ENCODE data around the gene OCRL. TPM values are rescaled to one million over a fixed set of nuclear protein-coding genes. Genes with fewer than 3 reads are reported as not detected.
A peak's percentile ranks its signal among the peaks of the same experiment; 100 is the strongest.

Gene OCRL
- total and polyA plus RNA-seq, 2 of the 4 experiments (the other 2 are of a cell fraction) = 19.4 to 20.6 TPM

DNA sequence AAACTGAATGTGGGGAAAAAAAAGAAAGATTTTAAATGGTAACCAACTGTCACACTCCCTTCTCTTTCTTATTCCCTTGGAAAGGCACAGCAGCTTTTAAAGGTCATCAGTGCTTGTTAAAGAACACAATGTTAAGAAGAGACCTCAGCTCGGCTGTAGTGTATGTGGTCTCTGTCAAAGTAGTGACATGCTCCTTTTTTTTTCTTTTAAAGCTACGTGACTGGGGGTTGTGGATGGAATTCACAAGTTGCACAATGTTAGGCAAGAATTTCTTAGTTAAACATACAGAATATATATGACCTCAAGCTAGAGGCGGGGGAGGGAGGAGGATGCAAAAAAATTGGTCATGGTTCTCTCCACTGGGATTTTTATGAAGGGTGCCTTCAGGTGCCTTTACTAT, 45.6 kb downstream of the OCRL start:
- no peak overlapping the region for H3K4ac ChIP-seq (ENCODE audit: low read depth, low read length)
- CTCF ChIA-PET = interaction anchor here (0.6 kb wide), 1 partner anchor 475 kb away, joined by 3 read pairs; no protein-coding TSS in a partner anchor
- TF ChIP-seq, protein P1, sequence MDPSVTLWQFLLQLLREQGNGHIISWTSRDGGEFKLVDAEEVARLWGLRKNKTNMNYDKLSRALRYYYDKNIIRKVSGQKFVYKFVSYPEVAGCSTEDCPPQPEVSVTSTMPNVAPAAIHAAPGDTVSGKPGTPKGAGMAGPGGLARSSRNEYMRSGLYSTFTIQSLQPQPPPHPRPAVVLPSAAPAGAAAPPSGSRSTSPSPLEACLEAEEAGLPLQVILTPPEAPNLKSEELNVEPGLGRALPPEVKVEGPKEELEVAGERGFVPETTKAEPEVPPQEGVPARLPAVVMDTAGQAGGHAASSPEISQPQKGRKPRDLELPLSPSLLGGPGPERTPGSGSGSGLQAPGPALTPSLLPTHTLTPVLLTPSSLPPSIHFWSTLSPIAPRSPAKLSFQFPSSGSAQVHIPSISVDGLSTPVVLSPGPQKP (IDR thresholded peaks at IDR 0.05; ENCODE audit: borderline replicate concordance, low read depth, low read length) = no peak
- TF ChIP-seq, protein P2, sequence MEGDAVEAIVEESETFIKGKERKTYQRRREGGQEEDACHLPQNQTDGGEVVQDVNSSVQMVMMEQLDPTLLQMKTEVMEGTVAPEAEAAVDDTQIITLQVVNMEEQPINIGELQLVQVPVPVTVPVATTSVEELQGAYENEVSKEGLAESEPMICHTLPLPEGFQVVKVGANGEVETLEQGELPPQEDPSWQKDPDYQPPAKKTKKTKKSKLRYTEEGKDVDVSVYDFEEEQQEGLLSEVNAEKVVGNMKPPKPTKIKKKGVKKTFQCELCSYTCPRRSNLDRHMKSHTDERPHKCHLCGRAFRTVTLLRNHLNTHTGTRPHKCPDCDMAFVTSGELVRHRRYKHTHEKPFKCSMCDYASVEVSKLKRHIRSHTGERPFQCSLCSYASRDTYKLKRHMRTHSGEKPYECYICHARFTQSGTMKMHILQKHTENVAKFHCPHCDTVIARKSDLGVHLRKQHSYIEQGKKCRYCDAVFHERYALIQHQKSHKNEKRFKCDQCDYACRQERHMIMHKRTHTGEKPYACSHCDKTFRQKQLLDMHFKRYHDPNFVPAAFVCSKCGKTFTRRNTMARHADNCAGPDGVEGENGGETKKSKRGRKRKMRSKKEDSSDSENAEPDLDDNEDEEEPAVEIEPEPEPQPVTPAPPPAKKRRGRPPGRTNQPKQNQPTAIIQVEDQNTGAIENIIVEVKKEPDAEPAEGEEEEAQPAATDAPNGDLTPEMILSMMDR (conservative IDR thresholded peaks at IDR 0.05; ENCODE audit: low read depth, low read length) = no peak
- peak; percentile 89 for TF ChIP-seq CEBPB (IDR thresholded peaks at IDR 0.05; ENCODE audit: low read depth, low read length)
- peaks cover 5% of the 10 kb centered on the region for H3K4me1 ChIP-seq (ENCODE audit: control insufficient read depth, insufficient read depth, low read length)
- H3K18ac ChIP-seq (ENCODE audit: low read depth, low read length) = peak overlapping the region; percentile 20
- H3K9me3 ChIP-seq (ENCODE audit: control insufficient read depth, insufficient read depth, low read length) = no peaks in the 10 kb centered on the region
- no peak overlapping the region for H3K23ac ChIP-seq (ENCODE audit: low read depth, low read length)
- POLR2A ChIA-PET (ENCODE audit: unreplicated experiment) = interaction anchor here (0.5 kb wide), 1 partner anchor 337 kb away, joined by 10 read pairs; no protein-coding TSS in a partner anchor
- peak; percentile 46 for DNase-seq
- H2BK5ac ChIP-seq (ENCODE audit: low read depth, low read length, poor library complexity, severe bottlenecking) = peak overlapping the region; percentile 88
- no peaks in the 10 kb centered on the region; the same call in none of the 2 replicates for H3K9me1 ChIP-seq (ENCODE audit: insufficient read depth, low read length)
- H2BK15ac ChIP-seq (ENCODE audit: low read depth, low read length) = no peak overlapping the region
- H3K9ac ChIP-seq (ENCODE audit: low read depth, low read length) = no peak overlapping the region; the same call in 1 of the 2 replicates
- WGBS, 2 experiments (ENCODE audit: extremely low coverage in 2 of 2, insufficient read length in 1 of 2) = no CpG with 5 or more reads among the region's 3 CpGs
- H3K36me3 ChIP-seq (ENCODE audit: control insufficient read depth, insufficient read depth, low read length) = peaks cover 16% of the 10 kb centered on the region
- no peak overlapping the region for H3K4me3 ChIP-seq (ENCODE audit: insufficient read depth, low read depth, low read length)
- peak overlapping the region; percentile 55; the same call in 1 of the 2 replicates for H2BK120ac ChIP-seq (ENCODE audit: low read depth, low read length)
- H3K14ac ChIP-seq (replicated peaks; ENCODE audit: low read depth, low read length) = no peak overlapping the region
- intact Hi-C loops (cut with micrococcal nuclease) (no loop called here), dilution Hi-C loops (cut with HindIII; ENCODE audit: low sequenced_read_pairs, unreplicated experiment) (no loop called here), in situ Hi-C loops (cut with MboI; ENCODE audit: low sequenced_read_pairs) (no loop called here)
- H3K4me2 ChIP-seq (ENCODE audit: low read depth, low read length) = peak overlapping the region; percentile 34
- H3K27me3 ChIP-seq (ENCODE audit: control insufficient read depth, insufficient read depth, low read length) = peaks cover 3% of the 10 kb centered on the region; the same call in 1 of the 2 replicates
- peak overlapping the region; percentile 80; the same call in 1 of the 2 replicates for H3K27ac ChIP-seq (ENCODE audit: insufficient read depth, low read length)
- no peak overlapping the region for H2BK20ac ChIP-seq (ENCODE audit: low read depth, low read length)
- peak; percentile 59 for ATAC-seq (ENCODE audit: low read depth)
- no TSS peak for BruUV-seq (replicated peaks)
- H4K8ac ChIP-seq (ENCODE audit: low read depth in 2 of 2, low read length in 2 of 2) = peak overlapping the region in 1 of 2 experiments; percentile 8; a peak in 1 of 4 replicates
- H4K5ac ChIP-seq (ENCODE audit: low read depth, low read length) = peak overlapping the region; percentile 73; the same call in 1 of the 2 replicates
- no peak overlapping the region for H2AFZ ChIP-seq (replicated peaks; ENCODE audit: low read length, poor library complexity)
- H4K20me1 ChIP-seq (ENCODE audit: insufficient read depth, low read length) = no peaks in the 10 kb centered on the region
- H4K91ac ChIP-seq (ENCODE audit: insufficient read depth, low read depth, low read length) = no peak overlapping the region
- no peak overlapping the region for H2AK5ac ChIP-seq (ENCODE audit: low read depth, low read length)
- H3K79me1 ChIP-seq (ENCODE audit: low read depth in 1 of 2, low read length in 2 of 2) = no peaks in the 10 kb centered on the region; a peak in 1 of 4 replicates
- H3K56ac ChIP-seq (ENCODE audit: extremely low read depth, insufficient read depth, low read length) = no peak overlapping the region; the same call in 1 of the 2 replicates
- no peak overlapping the region for H2AK9ac ChIP-seq (replicated peaks; ENCODE audit: low read depth, low read length, poor library complexity)

Measured in IMR-90 (cell line).